H1 (cell line): ENCODE results near the gene FGF6. TPM values are rescaled to one million over a fixed set of nuclear protein-coding genes. Genes with fewer than 3 reads are reported as not detected.

Source experiments
- CTCF ChIA-PET: fragments of 300-600 bp; sonication (Branson Sonifier 250); formaldehyde crosslinking; loops from one replicate; lab custom pipeline; 2021; ENCODE audit not compliant: partially characterized antibody; lab: Charles Lee
- POLR2A ChIA-PET: fragments of 300-600 bp; sonication (Branson Sonifier 250); formaldehyde crosslinking; loops from one replicate; lab custom pipeline; 2021; ENCODE audit warnings: inconsistent platforms; ENCODE audit not compliant: partially characterized antibody; lab: Charles Lee
- DNase-seq, 2 experiments: peaks; one replicate each; pipeline versions ENCODE4 v3.0.0 to v3.0.0-alpha.2; 2010 to 2022; ENCODE audit warnings: low spot score in 2 of 2, low read depth in 1 of 2, mixed read lengths in 1 of 2
- FAIRE-seq: peaks from 2 replicates; lab custom pipeline; 2011; peaks lifted over from hg19 to GRCh38; lab: Jason Lieb, UNC
- H2AFZ ChIP-seq: 2 replicates; pipeline ENCODE4 v1.8.1; 2012; ENCODE audit warnings: low read length, inconsistent platforms
- H2AK5ac ChIP-seq: 2 replicates; pipeline ENCODE4 v1.6.1; 2013; ENCODE audit warnings: low read depth, low read length
- H2BK120ac ChIP-seq: replicated peaks from 2 replicates; pipeline ENCODE3; 2013; ENCODE audit warnings: low read depth, low read length, inconsistent platforms
- H2BK12ac ChIP-seq: 2 replicates; pipeline ENCODE4 v1.6.1; 2013; ENCODE audit warnings: low read depth, low read length
- H2BK15ac ChIP-seq: 2 replicates; pipeline ENCODE4 v1.6.1; 2013; ENCODE audit warnings: low read length
- H2BK20ac ChIP-seq: 2 replicates; pipeline ENCODE4 v1.6.1; 2013; ENCODE audit warnings: low read length
- H2BK5ac ChIP-seq: 2 replicates; pipeline ENCODE4 v1.6.1; 2013; ENCODE audit warnings: low read depth, low read length
- H3K14ac ChIP-seq: 2 replicates; pipeline ENCODE4 v1.6.1; 2013; ENCODE audit warnings: inconsistent platforms; ENCODE audit not compliant: insufficient read length
- H3K18ac ChIP-seq: 2 replicates; pipeline ENCODE4 v1.6.1; 2013; ENCODE audit warnings: low read length; ENCODE audit errors: extremely low read depth
- H3K23ac ChIP-seq: 2 replicates; pipeline ENCODE4 v1.6.1; 2013; ENCODE audit warnings: inconsistent platforms; ENCODE audit not compliant: insufficient read length
- H3K23me2 ChIP-seq: 2 replicates; pipeline ENCODE4 v1.6.1; 2013; ENCODE audit warnings: low read depth, low read length
- H3K27ac ChIP-seq: 2 replicates; pipeline ENCODE4 v1.6.1; 2011; ENCODE audit warnings: low read depth, low read length, inconsistent platforms
- H3K27me3 ChIP-seq, 4 experiments: replicated peaks in 1 of 4; 1 replicate in 1 of 4; 2 replicates in 3 of 4; pipeline versions ENCODE4 v1.6.1 to v1.8.1; 2011 to 2013; ENCODE audit warnings: low read length in 3 of 4, mild to moderate bottlenecking in 3 of 4, inconsistent platforms in 2 of 4, mixed read lengths in 2 of 4, moderate library complexity in 1 of 4; ENCODE audit not compliant: control insufficient read depth in 3 of 4, insufficient read depth in 3 of 4; ENCODE audit errors: extremely low read depth in 1 of 4
- H3K36me3 ChIP-seq, 4 experiments: 2 replicates each; pipeline versions ENCODE4 v1.6.1 to v1.8.1; 2011 to 2013; ENCODE audit warnings: mild to moderate bottlenecking in 4 of 4, low read length in 3 of 4, moderate library complexity in 2 of 4, control low read depth in 1 of 4, inconsistent platforms in 1 of 4; ENCODE audit not compliant: insufficient read depth in 4 of 4, control insufficient read depth in 2 of 4
- H3K4ac ChIP-seq: replicated peaks from 2 replicates; pipeline ENCODE3; 2013; ENCODE audit warnings: low read length, low read depth, mixed read lengths, inconsistent platforms; ENCODE audit not compliant: insufficient read length
- H3K4me1 ChIP-seq, 4 experiments: replicated peaks in 1 of 4; 1 replicate in 1 of 4; 2 replicates in 3 of 4; pipeline versions ENCODE4 v1.6.1 to v1.8.1; 2011 to 2013; ENCODE audit warnings: low read length in 3 of 4, inconsistent platforms in 2 of 4, mixed read lengths in 1 of 4; ENCODE audit not compliant: insufficient read depth in 4 of 4, control insufficient read depth in 3 of 4
- H3K4me2 ChIP-seq, 2 experiments: 2 replicates each; pipeline versions ENCODE4 v1.6.1 to v1.8.1; 2011 to 2013; ENCODE audit warnings: low read depth in 2 of 2, low read length in 2 of 2, control low read depth in 1 of 2, inconsistent platforms in 1 of 2, mild to moderate bottlenecking in 1 of 2; ENCODE audit not compliant: insufficient read depth in 1 of 2
- H3K4me3 ChIP-seq, 4 experiments: fragments of 200-600, 300-600 bp in 1 of 4; sonication (generic), shearing (Covaris generic), sonication (Bioruptor Twin) in 1 of 4; 2 replicates each; pipeline versions ENCODE4 v1.5.1 to v1.8.1; 2011 to 2016; ENCODE audit warnings: low read length in 4 of 4, low read depth in 3 of 4, control low read depth in 2 of 4, inconsistent platforms in 2 of 4, mild to moderate bottlenecking in 2 of 4, mixed read lengths in 1 of 4, moderate library complexity in 1 of 4; ENCODE audit not compliant: insufficient read depth in 2 of 4; ENCODE audit errors: extremely low read depth in 1 of 4
- H3K56ac ChIP-seq: replicated peaks from 2 replicates; pipeline ENCODE3; 2013; ENCODE audit warnings: low read depth, mild to moderate bottlenecking, mixed read lengths, low read length, inconsistent platforms; ENCODE audit not compliant: insufficient read length
- H3K79me1 ChIP-seq: 2 replicates; pipeline ENCODE4 v1.6.1; 2013; ENCODE audit warnings: low read depth, low read length, control low read depth
- H3K79me2 ChIP-seq, 2 experiments: 2 replicates each; pipeline versions ENCODE4 v1.6.1 to v1.8.1; 2012 to 2013; ENCODE audit warnings: low read length in 2 of 2, mild to moderate bottlenecking in 2 of 2, inconsistent platforms in 1 of 2; ENCODE audit not compliant: insufficient read depth in 2 of 2, control insufficient read depth in 1 of 2
- H3K9ac ChIP-seq, 4 experiments: replicated peaks in 1 of 4; 1 replicate in 1 of 4; 2 replicates in 3 of 4; pipeline versions ENCODE4 v1.6.1 to v1.8.1; 2011 to 2013; ENCODE audit warnings: low read depth in 3 of 4, low read length in 3 of 4, control low read depth in 2 of 4, mild to moderate bottlenecking in 2 of 4, moderate library complexity in 2 of 4, inconsistent platforms in 1 of 4; ENCODE audit errors: extremely low read depth in 1 of 4
- H3K9me3 ChIP-seq, 2 experiments: 2 replicates each; pipeline versions ENCODE4 v1.6.1 to v1.8.1; 2012 to 2013; ENCODE audit warnings: mild to moderate bottlenecking in 2 of 2, moderate library complexity in 2 of 2, control low read depth in 1 of 2, inconsistent platforms in 1 of 2, low read depth in 1 of 2, low read length in 1 of 2, mixed read lengths in 1 of 2; ENCODE audit not compliant: insufficient read depth in 2 of 2
- H4K20me1 ChIP-seq, 2 experiments: replicated peaks in 1 of 2; 2 replicates each; pipeline versions ENCODE3 to v1.8.1; 2011 to 2013; ENCODE audit warnings: inconsistent platforms in 2 of 2, low read length in 2 of 2, mild to moderate bottlenecking in 1 of 2; ENCODE audit not compliant: insufficient read depth in 2 of 2, control insufficient read depth in 1 of 2
- H4K5ac ChIP-seq: 2 replicates; pipeline ENCODE4 v1.6.1; 2013; ENCODE audit warnings: low read length, low read depth, mixed read lengths, inconsistent platforms; ENCODE audit not compliant: insufficient read length
- H4K8ac ChIP-seq: 2 replicates; pipeline ENCODE4 v1.8.0; 2013; ENCODE audit warnings: mild to moderate bottlenecking, moderate library complexity, low read length, inconsistent platforms; ENCODE audit not compliant: insufficient read depth; ENCODE audit errors: extremely low read depth
- H4K91ac ChIP-seq: replicated peaks from 2 replicates; pipeline ENCODE3; 2013; ENCODE audit warnings: low read length, mixed read lengths, inconsistent platforms; ENCODE audit not compliant: insufficient read length
- ASH2L ChIP-seq: fragments of 200-600, 300-600 bp; sonication (generic); IDR thresholded peaks from one replicate; pipeline ENCODE4 v1.7.1; 2017; ENCODE audit warnings: low read length
- CEBPB ChIP-seq: IDR thresholded peaks from 2 replicates; pipeline ENCODE4 v1.6.1; 2012; ENCODE audit warnings: low read depth, low read length
- CREB1 ChIP-seq: IDR thresholded peaks from 2 replicates; pipeline ENCODE4 v1.6.1; 2012; ENCODE audit warnings: inconsistent platforms
- EP300 ChIP-seq, 2 experiments: IDR thresholded peaks; 1 replicate in 1 of 2; 2 replicates in 1 of 2; pipeline ENCODE4 v1.6.1; 2011 to 2012; ENCODE audit warnings: low read depth in 2 of 2, low read length in 2 of 2, mild to moderate bottlenecking in 2 of 2, borderline replicate concordance in 1 of 2, inconsistent platforms in 1 of 2, moderate library complexity in 1 of 2
- EZH2 ChIP-seq: fragments of 200-600 bp; sonication (generic); IDR thresholded peaks from 2 replicates; pipeline ENCODE4 v1.7.1; 2012; ENCODE audit warnings: low read depth, mild to moderate bottlenecking, moderate library complexity, low read length, inconsistent platforms; ENCODE audit not compliant: severe bottlenecking
- POLR2A ChIP-seq, 2 experiments: IDR thresholded peaks; 1 replicate in 1 of 2; 2 replicates in 1 of 2; pipeline ENCODE4 v1.6.1; 2011; ENCODE audit warnings: low read depth in 2 of 2, low read length in 2 of 2, mild to moderate bottlenecking in 2 of 2; ENCODE audit errors: control extremely low read depth in 1 of 2
- RFX5 ChIP-seq: IDR thresholded peaks from 2 replicates; pipeline ENCODE4 v1.6.1; 2011; ENCODE audit warnings: low read depth, low read length, improper control_type of control experiment, borderline replicate concordance
- SIRT6 ChIP-seq: IDR thresholded peaks from one replicate; pipeline ENCODE4 v1.7.1; 2012; ENCODE audit warnings: low read length, inconsistent platforms
- SP2 ChIP-seq: IDR thresholded peaks from 2 replicates; pipeline ENCODE4 v1.6.1; 2012; ENCODE audit warnings: mild to moderate bottlenecking, low read length, inconsistent platforms
- TAF7 ChIP-seq: optimal IDR thresholded peaks from 2 replicates; pipeline ENCODE3; 2011; ENCODE audit warnings: low read depth, mild to moderate bottlenecking, inconsistent platforms, low read length, moderate library complexity, borderline replicate concordance
- USF2 ChIP-seq: IDR thresholded peaks from 2 replicates; pipeline ENCODE4 v1.6.1; 2011; ENCODE audit warnings: low read length, improper control_type of control experiment
- WGBS, 2 experiments: shearing (Covaris generic) in 1 of 2; methylation state at CpG; one replicate each; pipeline versions ENCODE4 v1.1.6 to v1.1.7; 2013 to 2015; ENCODE audit warnings: low lambda C conversion rate in 2 of 2, mixed read lengths in 2 of 2, inconsistent platforms in 1 of 2, low coverage in 1 of 2, missing lambda C conversion rate in 1 of 2; ENCODE audit not compliant: insufficient replicate concordance in 2 of 2, insufficient coverage in 1 of 2, insufficient read length in 1 of 2; ENCODE audit errors: extremely low coverage in 1 of 2, missing lambda C conversion rate in 1 of 2; 5-methylcytosine and 5-hydroxymethylcytosine counted together
- polyA plus RNA-seq, 7 experiments: library from polyadenylated mRNA; depleted of rRNA in 3 of 7; stranded (reverse) in 5 of 7; unstranded in 2 of 7; fragments of >200 nt in 5 of 7; fragments of 200-250 nt in 2 of 7; gene quantifications; 1 replicate in 5 of 7; 2 replicates in 1 of 7; 4 replicates in 1 of 7; pipeline versions ENCODE4 v1.2.1 to v1.2.3, GENCODE V29; 2011 to 2013; ENCODE audit warnings: missing spikeins in 2 of 7, mixed read lengths in 2 of 7
- total RNA-seq: library from RNA; stranded (reverse); fragmentation: NEBNext Ultra II Directional; extraction: Animal tissue kit (Norgen Biotek cat#: 25700); gene quantifications from 2 replicates; pipeline ENCODE4 v1.2.1, GENCODE V29; 2021
- TF ChIP-seq, protein P1 (sequence below): IDR thresholded peaks from 2 replicates; pipeline ENCODE4 v1.6.1; 2012; ENCODE audit warnings: low read length, inconsistent platforms

The FGF6 gene
- total and polyA plus RNA-seq, 2 of the 8 experiments (the other 6 are each of a cell fraction or from before 2014, with no cell fraction given) = not detected

DNA sequence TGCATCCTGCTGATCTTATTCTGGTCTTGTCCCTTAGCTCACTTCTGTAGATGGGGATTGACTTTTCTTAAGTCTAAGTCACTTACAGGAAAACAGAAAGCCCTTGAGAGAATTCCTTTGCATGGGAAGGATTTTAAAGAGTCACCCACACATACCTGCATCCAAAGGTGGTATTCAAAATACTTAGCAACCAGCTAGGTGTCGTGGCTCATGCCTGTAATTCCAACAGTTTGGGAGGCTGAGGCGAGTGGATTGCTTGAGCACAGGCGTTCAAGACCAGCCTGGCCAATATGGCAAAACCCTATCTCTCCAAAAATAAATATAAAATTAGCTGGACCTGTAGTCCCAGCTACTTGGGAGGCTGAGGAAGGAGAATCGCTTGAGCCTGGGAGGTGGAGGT, 14.2 kb downstream of the FGF6 start:
- no peak for DNase-seq
- POLR2A ChIA-PET = interaction anchor here (0.9 to 1.4 kb wide), 4 partner anchors 9 to 107 kb away, joined by 3 read pairs; partner anchors contain the start of gene RAD51AP1
- TF ChIP-seq CREB1 (no peak), RFX5 (no peak), SIRT6 (no peak), SP2 (no peak), CEBPB (no peak), EZH2 (no peak), EP300 (IDR thresholded peaks at IDR 0.05; ENCODE audit: borderline replicate concordance in 1 of 2, low read depth in 2 of 2, low read length in 2 of 2) (no peak), TAF7 (no peak), POLR2A (IDR thresholded peaks at IDR 0.05; ENCODE audit: control extremely low read depth in 1 of 2, low read depth in 2 of 2, low read length in 2 of 2) (no peak), USF2 (no peak), ASH2L (no peak)
- TF ChIP-seq, protein P1, sequence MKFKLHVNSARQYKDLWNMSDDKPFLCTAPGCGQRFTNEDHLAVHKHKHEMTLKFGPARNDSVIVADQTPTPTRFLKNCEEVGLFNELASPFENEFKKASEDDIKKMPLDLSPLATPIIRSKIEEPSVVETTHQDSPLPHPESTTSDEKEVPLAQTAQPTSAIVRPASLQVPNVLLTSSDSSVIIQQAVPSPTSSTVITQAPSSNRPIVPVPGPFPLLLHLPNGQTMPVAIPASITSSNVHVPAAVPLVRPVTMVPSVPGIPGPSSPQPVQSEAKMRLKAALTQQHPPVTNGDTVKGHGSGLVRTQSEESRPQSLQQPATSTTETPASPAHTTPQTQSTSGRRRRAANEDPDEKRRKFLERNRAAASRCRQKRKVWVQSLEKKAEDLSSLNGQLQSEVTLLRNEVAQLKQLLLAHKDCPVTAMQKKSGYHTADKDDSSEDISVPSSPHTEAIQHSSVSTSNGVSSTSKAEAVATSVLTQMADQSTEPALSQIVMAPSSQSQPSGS = no peak

More for the DNA sequence above, 14.2 kb downstream of the FGF6 start:
- no peak for FAIRE-seq
- no peak overlapping the region for H3K14ac ChIP-seq
- H2BK15ac ChIP-seq = no peak overlapping the region
- no peaks in the 10 kb centered on the region for H3K79me1 ChIP-seq
- no peak overlapping the region for H4K5ac ChIP-seq
- CTCF ChIA-PET = interaction anchor here (0.8 to 3.1 kb wide), 8 partner anchors 8 to 95 kb away, joined by 3 to 29 read pairs (median 5); partner anchors contain the start of gene FGF6
- no peak overlapping the region for H2BK120ac ChIP-seq
- WGBS, 2 experiments = 91% methylated on average over 4 of the region's 4 CpGs; no CpG with 5 or more reads in 1 of the 2 experiments
- no peak overlapping the region for H3K56ac ChIP-seq
- no peak overlapping the region for H4K91ac ChIP-seq
- no peak overlapping the region for H2BK20ac ChIP-seq
- no peaks in the 10 kb centered on the region for H3K9me3 ChIP-seq
- H2AFZ ChIP-seq = no peak overlapping the region
- H3K4me2 ChIP-seq = no peak overlapping the region
- H3K9ac ChIP-seq = no peak overlapping the region
- H2BK5ac ChIP-seq = no peak overlapping the region
- H4K8ac ChIP-seq = no peak overlapping the region
- H3K23me2 ChIP-seq = no peaks in the 10 kb centered on the region
- H3K23ac ChIP-seq = no peak overlapping the region
- no peak overlapping the region for H3K27ac ChIP-seq
- H2BK12ac ChIP-seq = peak overlapping the region; percentile 63; the same call in 1 of the 2 replicates
- no peaks in the 10 kb centered on the region; a peak in 1 of 7 replicates for H3K27me3 ChIP-seq
- H3K4ac ChIP-seq = no peak overlapping the region
- H3K36me3 ChIP-seq = no peaks in the 10 kb centered on the region
- H3K4me3 ChIP-seq = no peak overlapping the region
- no peaks in the 10 kb centered on the region for H4K20me1 ChIP-seq
- no peak overlapping the region for H3K18ac ChIP-seq
- no peaks in the 10 kb centered on the region for H3K4me1 ChIP-seq
- H2AK5ac ChIP-seq = no peak overlapping the region
- no peaks in the 10 kb centered on the region for H3K79me2 ChIP-seq
